H54 (cell line): ENCODE measurements around the gene FAM107B.

Experiments
- DNase-seq: peaks from one replicate; pipeline ENCODE4 v3.0.0; 2011; ENCODE audit warnings: low spot score, mixed read lengths; ENCODE audit not compliant: insufficient read length
- FAIRE-seq: peaks from 3 replicates; lab custom pipeline; 2011; peaks lifted over from hg19 to GRCh38; lab: Jason Lieb, UNC
- POLR2A ChIP-seq: IDR thresholded peaks from 2 replicates; pipeline ENCODE4 v1.6.1; 2011; ENCODE audit warnings: low read depth, mild to moderate bottlenecking, low read length

The FAM107B gene

GRCh38 chr10:14758451-14758850, 16.2 kb downstream of the FAM107B start:
- DNase-seq = no peak
- no peak for FAIRE-seq
- no peak for TF ChIP-seq POLR2A

- no peak for TF ChIP-seq POLR2A
- DNase-seq = no peak
- no peak for FAIRE-seq
Observed at GRCh38 chr10:14757986-14758385, 16.7 kb downstream of the FAM107B start.

- no peak for TF ChIP-seq POLR2A
- DNase-seq (no peak), FAIRE-seq (no peak)
Observed at GRCh38 chr10:14757394-14757793, 17.3 kb downstream of the FAM107B start.

- DNase-seq (no peak), FAIRE-seq (no peak)
- TF ChIP-seq POLR2A = no peak
Observed at GRCh38 chr10:14753441-14753840, 21.3 kb downstream of the FAM107B start.

GRCh38 chr10:14751921-14752320, 22.8 kb downstream of the FAM107B start:
- TF ChIP-seq POLR2A = no peak
- FAIRE-seq (no peak), DNase-seq (no peak)

- FAIRE-seq (no peak), DNase-seq (no peak)
- no peak for TF ChIP-seq POLR2A
Observed at GRCh38 chr10:14751014-14751896, 23.4 kb downstream of the FAM107B start.

- DNase-seq = no peak
- TF ChIP-seq POLR2A = no peak
- no peak for FAIRE-seq
Observed at GRCh38 chr10:14749070-14749809, 25.5 kb downstream of the FAM107B start.

- FAIRE-seq (no peak), DNase-seq (no peak)
- TF ChIP-seq POLR2A = no peak
Observed at GRCh38 chr10:14748441-14748840, 26.3 kb downstream of the FAM107B start.

- DNase-seq (no peak), FAIRE-seq (no peak)
- no peak for TF ChIP-seq POLR2A
Observed at GRCh38 chr10:14742815-14743214, 31.9 kb downstream of the FAM107B start.

- DNase-seq (no peak), FAIRE-seq (no peak)
- no peak for TF ChIP-seq POLR2A
Observed at GRCh38 chr10:14742382-14742781, 32.3 kb downstream of the FAM107B start.

GRCh38 chr10:14740684-14741247, 33.9 kb downstream of the FAM107B start:
- no peak for DNase-seq

GRCh38 chr10:14737808-14738545, 36.7 kb downstream of the FAM107B start:
- FAIRE-seq = no peak
- no peak for DNase-seq
- no peak for TF ChIP-seq POLR2A

More at GRCh38 chr10:14740684-14741247, 33.9 kb downstream of the FAM107B start:
- TF ChIP-seq POLR2A = no peak
- FAIRE-seq = no peak

GRCh38 chr10:14736600-14737081, 38.1 kb downstream of the FAM107B start:
- no peak for FAIRE-seq
- no peak for DNase-seq
- TF ChIP-seq POLR2A = no peak
